Measurements from ENCODE around the gene PCDHGB3. TPM values are rescaled to one million over a fixed set of nuclear protein-coding genes. Genes with fewer than 3 reads are reported as not detected.
A peak's percentile ranks its signal among the peaks of the same experiment; 100 is the strongest.
"Not testable (repeated sequence)": the region's sequence is repeated elsewhere in the genome, so short reads cannot be mapped to it uniquely, and the experiment has no call there.

The PCDHGB3 gene
- polyA plus RNA-seq, 5 donors: 2.0 to 3.0 (median 2.5) TPM

GRCh38 chr5:141389153-141390042, 19.4 kb downstream of the PCDHGB3 start:
- no peak for DNase-seq

- DNase-seq: no peak
Measured at GRCh38 chr5:141392429-141393198, 22.6 kb downstream of the PCDHGB3 start, which contains the start of gene PCDHGA8. TSS of gene PCDHGA8 (plus strand) at chr5:141392633. CDS start at chr5:141392814, 181 bp downstream.

DNA sequence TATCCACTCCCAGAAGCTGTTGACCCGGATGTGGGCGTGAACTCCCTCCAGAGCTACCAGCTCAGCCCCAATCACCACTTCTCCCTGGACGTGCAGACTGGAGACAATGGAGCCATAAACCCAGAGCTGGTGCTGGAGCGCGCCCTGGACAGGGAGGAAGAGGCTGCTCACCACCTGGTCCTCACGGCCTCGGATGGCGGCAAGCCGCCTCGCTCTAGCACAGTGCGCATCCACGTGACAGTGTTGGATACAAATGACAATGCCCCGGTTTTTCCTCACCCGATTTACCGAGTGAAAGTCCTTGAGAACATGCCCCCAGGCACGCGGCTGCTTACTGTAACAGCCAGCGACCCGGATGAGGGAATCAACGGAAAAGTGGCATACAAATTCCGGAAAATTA, 23.2 kb downstream of the PCDHGB3 start:
- DNase-seq: no peak

GRCh38 chr5:141394401-141395187, 24.6 kb downstream of the PCDHGB3 start:
- DNase-seq: not testable (repeated sequence)

GRCh38 chr5:141397756-141398551, 27.9 kb downstream of the PCDHGB3 start, which contains the start of gene PCDHGB5:
TSS of gene PCDHGB5 (plus strand) at chr5:141397947. CDS start at chr5:141398128, 181 bp downstream.
- not testable (repeated sequence) for DNase-seq

- DNase-seq: no peak
Measured at GRCh38 chr5:141398608-141399007, 28.6 kb downstream of the PCDHGB3 start.

DNA sequence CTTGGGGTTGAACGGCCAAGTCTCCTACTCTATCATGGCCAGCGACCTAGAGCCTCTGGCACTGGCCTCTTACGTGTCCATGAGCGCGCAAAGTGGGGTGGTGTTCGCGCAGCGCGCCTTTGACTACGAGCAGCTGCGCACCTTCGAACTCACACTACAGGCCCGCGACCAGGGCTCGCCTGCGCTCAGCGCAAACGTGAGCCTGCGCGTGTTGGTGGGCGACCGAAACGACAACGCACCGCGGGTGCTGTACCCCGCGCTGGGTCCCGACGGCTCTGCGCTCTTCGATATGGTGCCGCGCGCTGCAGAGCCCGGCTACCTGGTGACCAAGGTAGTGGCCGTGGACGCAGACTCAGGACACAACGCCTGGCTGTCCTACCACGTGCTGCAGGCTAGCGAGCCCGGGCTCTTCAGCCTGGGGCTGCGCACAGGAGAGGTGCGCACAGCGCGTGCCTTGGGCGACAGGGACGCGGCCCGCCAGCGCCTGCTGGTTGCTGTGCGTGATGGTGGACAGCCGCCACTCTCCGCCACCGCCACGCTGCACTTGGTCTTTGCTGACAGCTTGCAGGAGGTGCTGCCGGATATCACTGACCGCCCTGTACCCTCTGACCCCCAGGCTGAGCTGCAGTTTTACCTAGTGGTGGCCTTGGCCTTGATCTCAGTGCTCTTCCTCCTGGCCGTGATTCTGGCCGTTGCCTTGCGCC, 29.7 kb downstream of the PCDHGB3 start:
- no peak for DNase-seq

DNA sequence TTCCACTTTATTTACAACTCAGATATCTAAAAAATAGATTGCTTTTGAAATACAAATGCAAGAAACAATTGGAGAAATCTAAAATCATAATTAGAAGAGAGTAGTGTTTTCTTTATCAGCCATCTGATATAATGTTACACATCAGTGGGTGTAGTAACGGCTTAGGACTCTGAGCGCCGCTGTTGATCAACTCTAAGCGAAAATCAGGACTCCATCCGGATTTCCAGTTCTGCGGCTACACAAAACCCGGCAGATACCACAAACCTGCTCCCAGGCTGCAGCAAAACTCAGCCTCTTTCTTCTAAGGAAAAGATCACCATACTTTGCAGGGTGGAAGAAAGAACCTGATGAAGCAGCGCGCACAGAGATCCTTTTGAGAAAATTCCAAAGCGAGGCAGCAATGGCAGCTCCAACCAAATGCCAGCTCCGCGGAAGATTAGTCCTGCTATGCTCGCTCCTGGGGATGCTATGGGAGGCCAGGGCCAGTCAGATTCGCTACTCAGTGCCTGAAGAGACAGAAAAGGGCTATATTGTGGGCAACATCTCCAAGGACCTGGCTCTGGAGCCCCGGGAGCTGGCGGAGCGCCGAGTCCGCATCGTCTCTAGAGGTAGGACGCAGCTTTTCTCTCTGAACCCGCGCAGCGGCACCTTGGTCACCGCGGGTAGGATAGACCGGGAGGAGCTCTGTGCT, 32.7 kb downstream of the PCDHGB3 start, which contains the start of gene PCDHGA9:
Gene PCDHGA9, plus strand, starts transcription at position 226 of the 691 bp plus-strand sequence. Its CDS starts 175 bp downstream, at position 401.
- no peak for DNase-seq

DNA sequence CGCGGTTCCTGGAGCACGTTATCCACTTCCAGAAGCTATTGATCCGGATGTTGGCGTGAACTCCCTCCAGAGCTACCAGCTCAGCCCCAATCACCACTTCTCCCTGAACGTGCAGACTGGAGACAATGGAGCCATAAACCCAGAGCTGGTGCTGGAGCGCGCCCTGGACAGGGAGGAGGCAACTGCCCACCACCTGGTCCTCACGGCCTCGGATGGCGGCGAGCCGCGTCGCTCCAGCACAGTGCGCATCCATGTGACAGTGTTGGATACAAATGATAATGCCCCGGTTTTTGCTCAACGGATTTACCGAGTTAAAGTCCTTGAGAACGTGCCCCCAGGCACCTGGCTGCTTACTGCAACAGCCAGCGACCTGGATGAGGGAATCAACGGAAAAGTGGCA, 33.3 kb downstream of the PCDHGB3 start:
- no peak for DNase-seq

- peak in 1 of 2 donors; percentile 20 for DNase-seq
Measured at GRCh38 chr5:141407790-141408505, 37.9 kb downstream of the PCDHGB3 start, which contains the start of gene PCDHGB6. TSS of gene PCDHGB6 (plus strand) at chr5:141408021. CDS start at chr5:141408203, 182 bp downstream.

DNA sequence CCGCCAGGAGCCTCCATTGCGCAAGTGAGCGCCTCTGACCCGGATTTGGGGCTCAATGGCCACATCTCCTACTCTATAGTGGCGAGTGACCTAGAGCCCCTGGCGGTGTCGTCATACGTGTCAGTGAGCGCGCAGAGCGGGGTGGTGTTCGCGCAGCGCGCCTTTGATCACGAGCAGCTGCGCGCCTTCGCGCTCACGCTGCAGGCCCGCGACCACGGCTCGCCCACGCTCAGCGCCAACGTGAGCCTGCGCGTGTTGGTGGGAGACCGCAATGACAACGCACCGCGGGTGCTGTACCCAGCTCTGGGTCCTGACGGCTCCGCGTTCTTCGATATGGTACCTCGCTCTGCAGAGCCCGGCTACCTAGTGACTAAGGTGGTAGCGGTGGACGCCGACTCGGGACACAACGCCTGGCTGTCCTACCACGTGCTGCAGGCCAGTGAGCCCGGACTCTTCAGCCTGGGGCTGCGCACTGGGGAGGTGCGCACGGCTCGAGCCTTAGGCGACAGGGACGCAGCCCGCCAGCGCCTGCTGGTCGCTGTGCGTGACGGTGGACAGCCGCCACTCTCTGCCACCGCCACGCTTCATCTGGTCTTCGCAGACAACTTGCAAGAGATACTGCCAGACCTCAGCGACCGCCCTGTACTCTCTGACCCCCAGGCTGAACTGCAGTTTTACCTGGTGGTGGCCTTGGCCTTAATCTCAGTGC, 39.7 kb downstream of the PCDHGB3 start:
- DNase-seq: no peak

GRCh38 chr5:141411575-141411974, 41.5 kb downstream of the PCDHGB3 start:
- no peak for DNase-seq

DNA sequence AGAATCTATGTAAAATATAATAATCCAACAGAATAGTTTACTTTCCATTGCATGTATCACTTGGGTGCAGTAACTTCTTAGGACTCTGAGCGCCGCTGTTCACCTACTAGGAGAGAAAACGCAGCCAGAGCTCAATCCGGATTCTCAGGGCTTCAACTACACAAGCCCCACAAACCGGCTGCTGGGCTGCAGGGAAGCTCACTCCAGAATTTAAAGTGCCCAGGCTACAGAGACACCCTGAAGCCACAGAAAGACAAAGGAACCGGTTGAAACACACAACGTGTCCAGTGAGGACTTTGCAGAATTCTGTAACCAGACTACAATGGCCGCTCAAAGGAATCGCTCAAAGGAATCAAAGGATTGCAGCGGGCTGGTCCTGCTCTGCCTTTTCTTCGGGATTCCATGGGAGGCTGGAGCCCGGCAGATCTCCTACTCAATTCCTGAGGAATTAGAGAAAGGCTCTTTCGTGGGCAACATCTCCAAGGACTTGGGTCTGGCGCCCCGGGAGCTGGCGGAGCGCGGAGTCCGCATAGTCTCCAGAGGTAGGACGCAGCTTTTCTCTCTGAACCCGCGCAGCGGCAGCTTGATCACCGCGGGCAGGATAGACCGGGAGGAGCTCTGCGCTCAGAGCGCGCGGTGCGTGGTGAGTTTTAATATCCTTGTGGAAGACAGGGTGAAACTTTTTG, 43.0 kb downstream of the PCDHGB3 start, which contains the start of gene PCDHGA10:
Gene PCDHGA10, plus strand, starts transcription at position 134 of the 686 bp plus-strand sequence. Its CDS starts 189 bp downstream, at position 323.
- DNase-seq: no peak

DNA sequence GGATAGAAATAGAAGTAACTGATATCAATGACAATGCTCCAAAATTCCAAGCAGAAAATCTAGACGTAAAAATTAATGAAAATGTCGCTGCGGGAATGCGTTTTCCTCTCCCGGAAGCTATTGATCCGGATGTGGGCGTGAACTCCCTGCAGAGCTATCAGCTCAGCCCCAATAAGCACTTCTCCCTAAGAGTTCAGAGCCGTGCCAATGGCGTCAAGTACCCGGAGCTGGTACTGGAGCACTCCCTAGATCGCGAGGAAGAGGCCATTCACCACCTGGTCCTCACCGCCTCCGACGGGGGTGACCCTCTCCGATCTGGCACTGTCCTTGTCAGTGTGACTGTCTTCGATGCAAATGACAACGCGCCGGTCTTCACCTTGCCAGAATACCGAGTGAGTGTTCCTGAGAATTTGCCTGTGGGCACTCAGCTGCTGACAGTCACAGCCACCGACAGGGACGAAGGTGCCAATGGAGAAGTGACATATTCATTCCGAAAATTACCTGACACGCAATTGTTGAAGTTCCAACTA, 43.6 kb downstream of the PCDHGB3 start:
- DNase-seq: no peak

- DNase-seq: not testable (repeated sequence)
Measured at GRCh38 chr5:141414548-141415274, 44.7 kb downstream of the PCDHGB3 start.

GRCh38 chr5:141415275-141415618, 45.2 kb downstream of the PCDHGB3 start:
- DNase-seq: not testable (repeated sequence)
